Endodermal cell (in vitro differentiated cells): Measurements from ENCODE around the gene EYS. TPM values are rescaled to one million over a fixed set of nuclear protein-coding genes. Genes with fewer than 3 reads are reported as not detected.
"Not testable (repeated sequence)": the region's sequence is repeated elsewhere in the genome, so short reads cannot be mapped to it uniquely, and the experiment has no call there.

Source experiments
- DNase-seq: peaks from one replicate; pipeline ENCODE4 v3.0.0-alpha.2; 2017
- H3K27ac ChIP-seq: 2 replicates; pipeline ENCODE4 v1.5.1; 2013; ENCODE audit warnings: mild to moderate bottlenecking, low read depth, low read length, moderate library complexity
- H3K27me3 ChIP-seq: 2 replicates; pipeline ENCODE4 v1.6.1; 2013; ENCODE audit warnings: mild to moderate bottlenecking, low read length, moderate library complexity; ENCODE audit not compliant: insufficient read depth, control insufficient read depth, poor library complexity, severe bottlenecking
- H3K36me3 ChIP-seq: 2 replicates; pipeline ENCODE4 v1.7.0; 2013; ENCODE audit warnings: mild to moderate bottlenecking, low read length, moderate library complexity; ENCODE audit not compliant: control insufficient read depth, insufficient read depth
- H3K4me1 ChIP-seq: one replicate; pipeline ENCODE4 v1.7.0; 2013; ENCODE audit warnings: low read length; ENCODE audit not compliant: control insufficient read depth, insufficient read depth
- H3K4me3 ChIP-seq: 2 replicates; pipeline ENCODE4 v1.5.1; 2013; ENCODE audit warnings: mild to moderate bottlenecking, low read length, moderate library complexity
- H3K9ac ChIP-seq: 2 replicates; pipeline ENCODE4 v1.6.1; 2013; ENCODE audit warnings: mild to moderate bottlenecking, low read length, moderate library complexity; ENCODE audit not compliant: poor library complexity, severe bottlenecking; ENCODE audit errors: extremely low read depth
- H3K9me3 ChIP-seq: 2 replicates; pipeline ENCODE4 v1.6.1; 2013; ENCODE audit warnings: mild to moderate bottlenecking, low read length, moderate library complexity; ENCODE audit not compliant: control insufficient read depth
- H3K27ac Mint-ChIP-seq: 2 replicates; pipeline ENCODE4 v1.8.0; 2020; ENCODE audit warnings: mixed read lengths
- H3K27me3 Mint-ChIP-seq: 2 replicates; pipeline ENCODE4 v1.8.0; 2021; ENCODE audit warnings: mild to moderate bottlenecking, mixed read lengths; ENCODE audit not compliant: insufficient read depth
- H3K36me3 Mint-ChIP-seq: 2 replicates; pipeline ENCODE4 v1.8.0; 2020; ENCODE audit warnings: low read depth, mixed read lengths
- H3K4me1 Mint-ChIP-seq: 2 replicates; pipeline ENCODE4 v1.8.0; 2020; ENCODE audit warnings: mixed read lengths
- H3K4me3 Mint-ChIP-seq: 2 replicates; pipeline ENCODE4 v1.8.0; 2020; ENCODE audit warnings: mild to moderate bottlenecking, moderate library complexity, mixed read lengths
- H3K9me3 Mint-ChIP-seq: 2 replicates; pipeline ENCODE4 v1.8.0; 2020; ENCODE audit warnings: mild to moderate bottlenecking, mixed read lengths
- CTCF ChIP-seq: fragments of 200-600 bp; sonication (generic); conservative IDR thresholded peaks from 2 replicates; pipeline ENCODE4 v1.5.0; 2021; ENCODE audit warnings: antibody characterized with exemption, mild to moderate bottlenecking
- WGBS, 2 experiments: methylation state at CpG; one replicate each; pipeline versions ENCODE4 v1.1.5 to v1.1.7; 2013; ENCODE audit warnings: missing lambda C conversion rate in 2 of 2, mixed read lengths in 1 of 2; ENCODE audit not compliant: insufficient coverage in 1 of 2, insufficient read length in 1 of 2; 5-methylcytosine and 5-hydroxymethylcytosine counted together
- total RNA-seq, 2 donors: library from RNA; stranded (reverse); fragmentation: NEBNext Ultra II Directional in 1 of 2; extraction: Animal tissue kit (Norgen Biotek cat#: 25700) in 1 of 2; gene quantifications; 2 replicates in 1 of 2; 3 replicates in 1 of 2; pipeline ENCODE4 v1.2.1, GENCODE V29; 2021

EYS gene
- total RNA-seq, 2 donors from 2014 or later, result 0.31 to 0.70 TPM

DNA sequence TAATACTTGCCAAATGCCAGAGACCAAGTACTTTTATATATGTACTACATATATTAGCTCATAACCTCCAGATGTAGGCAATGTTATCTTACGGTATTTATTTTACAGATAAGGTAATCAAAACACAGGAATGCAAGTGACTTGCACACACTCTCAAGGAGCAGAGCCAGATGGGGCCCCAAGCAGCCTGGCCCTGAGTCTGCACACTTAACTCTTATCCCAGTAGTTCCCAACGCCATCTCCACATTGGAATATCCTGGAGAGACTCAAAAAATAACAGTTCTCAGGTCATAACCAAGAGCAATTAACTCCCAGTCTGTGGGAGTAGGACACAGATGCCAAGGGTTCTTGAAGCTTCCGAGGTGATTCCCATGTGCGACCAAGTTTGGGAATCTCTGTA, 1672.7 kb downstream of the EYS start:
- Mint-ChIP-seq H3K4me3 (no peak overlapping the region), H3K27ac (no peak overlapping the region)
- 88 to 95% methylated on average over 2 to 4 of the region's 4 CpGs for WGBS, 2 experiments

DNA sequence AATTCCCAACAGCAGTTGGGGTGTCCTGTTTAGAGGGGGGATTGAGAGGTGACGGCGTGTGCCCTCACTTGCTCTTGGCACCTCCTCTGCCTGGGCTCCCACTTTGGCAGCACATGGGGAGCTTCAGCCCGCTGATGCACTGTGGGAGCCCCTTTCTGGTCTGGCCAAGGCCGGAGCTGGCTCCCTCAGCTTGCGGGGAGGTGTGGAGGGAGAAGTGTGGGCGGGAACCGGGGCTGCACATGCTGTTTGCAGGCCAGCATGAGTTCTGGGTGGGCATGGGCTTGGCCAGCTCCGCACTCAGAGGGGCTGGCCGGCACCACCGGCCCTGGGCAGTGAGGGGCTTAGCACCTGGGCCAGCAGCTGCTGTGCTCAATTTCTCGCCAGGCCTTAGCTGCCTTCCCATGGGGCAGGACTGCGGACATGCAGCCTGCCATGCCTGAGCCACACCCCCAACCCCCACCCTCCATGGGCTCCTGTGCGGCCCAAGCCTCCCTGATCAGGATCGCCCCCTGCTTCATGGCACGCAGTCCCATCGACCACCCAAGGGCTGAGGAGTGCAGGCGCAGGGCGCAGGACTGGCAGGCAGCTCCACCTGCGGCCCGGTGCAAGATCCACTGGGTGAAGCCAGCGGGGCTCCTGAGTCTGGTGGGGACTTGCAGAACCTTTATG, 1675.9 kb downstream of the EYS start:
- not testable (repeated sequence) for H3K27me3 Mint-ChIP-seq

More for the DNA sequence above, 1672.7 kb downstream of the EYS start:
- TF ChIP-seq CTCF, result no peak
- Mint-ChIP-seq H3K9me3 (peaks cover 20% of the 10 kb centered on the region), H3K27me3 (no peaks in the 10 kb centered on the region), H3K4me1 (no peaks in the 10 kb centered on the region), H3K36me3 (no peaks in the 10 kb centered on the region)
- Histone ChIP-seq H3K27me3 (no peaks in the 10 kb centered on the region), H3K9me3 (no peaks in the 10 kb centered on the region), H3K9ac (no peak overlapping the region), H3K36me3 (no peaks in the 10 kb centered on the region), H3K27ac (no peak overlapping the region), H3K4me1 (no peaks in the 10 kb centered on the region), H3K4me3 (no peak overlapping the region)
- DNase-seq, result no peak

DNA sequence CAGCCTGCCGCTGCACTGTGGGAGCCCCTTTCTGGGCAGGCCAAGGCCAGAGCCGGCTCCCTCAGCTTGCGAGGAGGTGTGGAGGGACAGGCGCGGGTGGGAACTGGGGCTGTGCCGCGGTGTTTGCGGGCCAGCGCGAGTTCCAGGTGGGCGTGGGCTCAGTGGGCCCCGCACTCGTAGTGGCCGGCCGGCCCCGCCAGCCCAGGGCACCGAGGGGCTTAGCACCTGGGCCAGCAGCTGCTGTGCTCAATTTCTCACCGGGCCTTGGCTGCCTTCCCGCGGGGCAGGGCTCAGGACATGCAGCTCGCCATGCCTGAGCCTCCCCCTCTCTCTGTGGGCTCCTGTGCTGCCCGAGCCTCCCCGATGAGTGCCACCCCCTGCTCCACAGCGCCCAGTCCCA, 1683.3 kb downstream of the EYS start:
- Mint-ChIP-seq H3K27ac (no peak overlapping the region), H3K9me3 (peaks cover 17% of the 10 kb centered on the region), H3K4me1 (no peaks in the 10 kb centered on the region), H3K36me3 (no peaks in the 10 kb centered on the region), H3K27me3 (no peaks in the 10 kb centered on the region), H3K4me3 (no peak overlapping the region)
- no peaks in the 10 kb centered on the region for H3K36me3 ChIP-seq
- DNase-seq, result no peak
- no peaks in the 10 kb centered on the region for H3K4me1 ChIP-seq
- no peaks in the 10 kb centered on the region for H3K9me3 ChIP-seq
- no peaks in the 10 kb centered on the region for H3K27me3 ChIP-seq
- no peak overlapping the region for H3K9ac ChIP-seq
- H3K27ac ChIP-seq, result no peak overlapping the region
- 91 to 92% methylated on average over 5 to 24 of the region's 24 CpGs for WGBS, 2 experiments
- no peak overlapping the region for H3K4me3 ChIP-seq
- no peak for TF ChIP-seq CTCF

More for the DNA sequence above, 1675.9 kb downstream of the EYS start:
- not testable (repeated sequence) for H3K9me3 ChIP-seq, H3K27ac ChIP-seq, H3K36me3 ChIP-seq, H3K4me1 ChIP-seq, H3K9ac ChIP-seq, H3K36me3 Mint-ChIP-seq, H3K27me3 ChIP-seq, H3K4me3 ChIP-seq, H3K27ac Mint-ChIP-seq, H3K4me3 Mint-ChIP-seq, H3K4me1 Mint-ChIP-seq, DNase-seq
- 95 to 100% methylated on average over 3 to 21 of the region's 21 CpGs for WGBS, 2 experiments
- peaks cover 20% of the 10 kb centered on the region for H3K9me3 Mint-ChIP-seq

DNA sequence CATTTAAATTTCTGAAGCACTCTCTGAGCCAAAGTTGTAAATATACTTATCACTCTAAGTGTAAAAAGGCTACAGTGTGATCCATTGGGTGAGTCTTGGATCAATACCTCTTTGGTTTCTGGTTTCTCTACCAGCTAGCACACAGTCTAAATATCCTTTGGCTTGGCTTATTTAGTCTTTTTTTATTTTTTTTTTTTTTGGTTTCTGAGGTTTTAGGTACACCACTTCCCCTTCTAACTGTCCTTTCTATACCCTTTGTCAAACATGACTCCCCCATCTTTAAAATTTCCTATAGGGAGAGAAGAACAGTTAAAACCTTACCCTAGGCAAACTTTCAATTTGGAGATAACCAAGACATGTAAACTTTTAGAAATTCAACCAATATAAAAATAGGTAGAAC, 1692.4 kb downstream of the EYS start:
- H3K27me3 ChIP-seq, result no peaks in the 10 kb centered on the region
- Mint-ChIP-seq H3K27ac (no peak overlapping the region), H3K4me1 (no peaks in the 10 kb centered on the region), H3K27me3 (no peaks in the 10 kb centered on the region), H3K9me3 (no peaks in the 10 kb centered on the region), H3K4me3 (no peak overlapping the region), H3K36me3 (no peaks in the 10 kb centered on the region)
- no peak overlapping the region for H3K27ac ChIP-seq
- no peak overlapping the region for H3K4me3 ChIP-seq
- no peak for TF ChIP-seq CTCF
- H3K4me1 ChIP-seq, result no peaks in the 10 kb centered on the region
- no peak overlapping the region for H3K9ac ChIP-seq
- no peak for DNase-seq
- no peaks in the 10 kb centered on the region for H3K36me3 ChIP-seq
- H3K9me3 ChIP-seq, result no peaks in the 10 kb centered on the region
